HG03095 (cell line): ENCODE data around the gene RELCH.

ENCODE experiments used
- ATAC-seq: cut with Tn5 transposase; IDR thresholded peaks from one replicate; pipeline ENCODE4 v1.9.1; 2021; ENCODE audit warnings: moderate library complexity; ENCODE audit not compliant: unreplicated experiment

RELCH gene

DNA sequence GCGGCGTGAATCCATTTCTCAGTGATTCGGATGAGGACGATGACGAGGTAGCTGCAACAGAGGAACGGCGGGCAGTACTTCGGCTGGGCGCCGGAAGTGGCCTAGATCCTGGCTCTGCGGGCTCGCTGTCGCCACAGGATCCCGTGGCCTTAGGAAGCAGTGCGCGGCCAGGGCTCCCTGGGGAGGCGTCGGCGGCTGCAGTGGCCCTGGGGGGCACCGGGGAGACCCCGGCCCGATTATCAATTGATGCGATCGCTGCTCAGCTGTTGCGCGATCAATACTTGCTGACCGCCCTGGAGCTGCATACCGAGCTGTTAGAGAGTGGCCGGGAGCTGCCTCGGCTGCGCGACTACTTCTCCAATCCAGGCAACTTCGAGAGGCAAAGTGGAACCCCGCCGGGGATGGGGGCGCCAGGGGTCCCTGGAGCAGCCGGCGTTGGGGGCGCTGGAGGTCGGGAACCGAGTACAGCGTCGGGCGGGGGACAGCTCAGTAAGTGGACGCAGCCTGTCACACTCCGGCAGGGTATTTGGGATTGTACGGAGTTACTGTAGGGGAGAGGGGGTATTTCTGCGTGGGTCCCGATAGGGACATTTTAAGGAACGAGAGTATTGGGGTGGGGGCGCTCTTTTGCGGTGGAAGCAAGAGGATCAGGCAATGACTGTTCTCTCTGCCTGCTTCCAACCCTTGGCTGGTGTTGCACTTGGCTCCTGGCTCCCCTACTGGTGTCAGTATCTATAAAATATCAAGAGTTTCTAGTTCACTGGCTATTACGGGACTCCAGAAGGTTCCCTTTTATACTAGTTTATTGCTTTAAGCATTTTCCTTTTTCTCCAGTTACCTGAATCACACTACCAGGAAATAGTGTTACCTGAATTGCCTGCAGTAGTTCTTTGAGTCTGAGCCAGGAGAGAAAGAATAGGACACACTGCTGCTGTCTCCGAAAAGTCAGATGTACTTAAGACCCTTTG is 772 bp downstream of the RELCH start:
- no peak for ATAC-seq

DNA sequence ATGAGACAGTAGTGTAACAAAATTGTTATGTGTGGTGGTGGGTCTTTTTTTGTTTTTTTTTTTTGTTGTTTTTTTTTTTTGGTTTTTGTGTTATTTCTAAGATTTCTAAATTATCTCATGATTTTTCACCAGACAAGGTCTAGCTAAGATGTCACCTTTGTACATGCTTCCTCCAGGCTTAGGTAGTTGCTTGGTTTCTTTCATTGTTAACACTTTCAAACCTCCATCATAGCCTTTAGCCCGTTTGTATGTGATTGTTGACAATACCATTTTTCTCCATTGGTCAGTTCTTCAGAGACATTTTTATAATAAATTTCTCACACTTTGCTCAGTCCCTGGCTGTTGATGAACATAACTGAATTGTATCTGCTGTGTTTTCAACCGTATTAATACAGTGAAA is 2.2 kb downstream of the RELCH start:
- ATAC-seq = no peak

DNA sequence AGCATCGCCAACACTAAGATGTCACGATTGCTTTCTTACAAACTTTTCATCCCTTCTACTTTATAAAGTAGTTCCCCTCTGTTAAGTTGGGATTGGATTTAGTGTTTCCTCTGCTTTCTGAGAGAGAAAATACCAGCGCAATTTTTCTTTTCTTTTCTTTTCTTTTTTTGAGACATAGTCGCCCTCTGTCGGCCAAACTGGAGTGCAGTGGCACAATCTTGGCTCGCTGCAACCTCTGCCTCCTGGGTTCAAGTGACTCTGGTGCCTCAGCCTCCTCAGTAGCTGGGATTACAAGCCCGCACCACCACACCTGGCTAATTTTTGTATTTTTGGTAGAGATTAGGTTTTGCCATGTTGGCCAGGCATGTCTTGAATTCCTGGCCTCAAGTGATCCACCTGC is 9.0 kb downstream of the RELCH start:
- no peak for ATAC-seq

DNA sequence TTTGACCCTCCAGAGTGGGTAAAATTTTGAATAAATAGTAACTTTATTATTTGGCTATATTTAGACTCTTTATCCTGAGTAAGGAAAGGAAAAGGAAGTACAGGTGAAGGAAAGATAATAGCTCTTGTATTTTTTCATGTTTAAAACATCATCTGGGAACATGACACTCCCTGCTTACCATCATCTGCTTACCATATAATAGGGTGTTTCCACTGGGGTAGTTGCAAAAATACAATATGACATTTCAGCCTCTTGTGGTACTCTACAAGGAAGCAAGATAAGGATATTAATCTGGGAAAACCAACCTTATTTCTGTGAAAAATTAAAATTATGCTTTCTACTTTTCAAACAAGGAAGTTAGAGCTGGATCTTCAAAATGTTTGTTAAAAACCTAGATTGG is 9.9 kb downstream of the RELCH start:
- ATAC-seq = no peak

DNA sequence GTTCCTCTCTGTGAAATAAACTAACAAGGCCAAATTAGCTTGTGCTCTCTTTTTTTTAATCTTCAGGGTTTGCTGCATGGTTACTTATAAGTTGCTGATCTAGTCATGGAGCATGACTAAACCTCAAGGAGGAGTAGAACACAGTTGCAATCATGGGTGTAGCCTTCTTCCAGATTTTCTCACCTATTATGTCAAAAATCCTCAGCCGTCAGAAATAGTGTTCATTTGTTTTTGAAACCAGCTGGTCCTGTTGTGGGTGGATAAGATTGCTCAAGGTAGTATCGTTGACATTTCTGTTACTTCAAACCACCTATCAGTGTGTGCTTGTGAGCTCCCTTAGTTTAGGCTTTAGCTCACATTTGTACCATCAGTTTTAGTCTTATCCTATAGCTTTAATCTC is 11.2 kb downstream of the RELCH start:
- ATAC-seq = no peak

DNA sequence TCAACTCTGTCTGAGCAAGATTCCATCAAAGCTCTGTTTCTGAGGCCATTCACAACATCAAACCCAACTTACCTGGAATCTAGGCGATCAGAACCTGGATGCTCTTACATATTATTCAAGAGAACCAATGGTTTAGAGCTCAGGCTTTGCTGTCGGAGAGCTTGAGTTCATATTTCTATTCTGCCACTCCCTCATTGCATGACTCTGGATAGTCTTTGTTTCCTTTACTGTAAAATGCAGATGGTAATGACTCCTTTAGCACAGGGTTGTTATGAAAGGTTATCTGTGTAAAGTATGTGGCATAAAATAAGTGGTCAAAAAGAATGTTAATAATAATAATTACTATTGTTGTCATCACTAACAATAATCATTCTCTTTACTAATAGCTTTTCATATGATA is 12.6 kb downstream of the RELCH start:
- no peak for ATAC-seq

DNA sequence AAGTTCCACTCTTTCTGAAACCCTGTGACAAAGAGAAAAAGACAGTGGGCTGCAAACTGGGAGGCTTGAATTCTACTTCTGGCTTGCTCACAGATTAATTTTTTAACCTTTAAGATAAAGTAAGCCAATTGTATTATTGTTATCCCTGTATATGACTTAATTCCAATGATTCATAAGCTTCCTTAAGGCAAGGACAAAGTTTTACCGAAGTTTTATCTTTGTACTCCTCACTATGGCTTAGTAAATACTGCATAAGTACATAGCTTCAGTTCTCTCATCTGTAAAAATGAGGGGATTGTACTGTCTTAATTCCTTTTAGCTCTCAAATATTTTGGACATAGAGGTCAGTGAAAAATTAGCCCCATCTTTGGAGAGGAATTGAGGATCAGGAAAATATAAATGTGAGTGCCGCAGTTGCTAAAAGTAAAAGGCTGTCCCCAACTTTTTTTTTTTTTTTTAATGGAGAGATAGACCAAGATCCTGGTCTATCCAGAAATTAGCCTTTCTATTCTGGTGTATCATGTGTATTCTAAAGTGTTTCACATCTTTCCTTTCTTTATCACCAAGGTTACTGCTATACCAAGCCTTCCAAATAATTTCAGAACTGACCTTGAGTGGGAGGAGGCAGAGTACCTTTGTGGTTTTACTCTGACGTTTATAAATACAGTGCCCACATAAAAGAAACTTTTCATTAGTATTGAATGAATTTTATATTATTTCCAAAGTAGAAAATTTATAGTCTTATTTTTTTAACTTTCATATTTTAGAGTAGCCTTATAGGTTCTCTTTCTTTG is 13.3 kb downstream of the RELCH start:
- no peak for ATAC-seq

DNA sequence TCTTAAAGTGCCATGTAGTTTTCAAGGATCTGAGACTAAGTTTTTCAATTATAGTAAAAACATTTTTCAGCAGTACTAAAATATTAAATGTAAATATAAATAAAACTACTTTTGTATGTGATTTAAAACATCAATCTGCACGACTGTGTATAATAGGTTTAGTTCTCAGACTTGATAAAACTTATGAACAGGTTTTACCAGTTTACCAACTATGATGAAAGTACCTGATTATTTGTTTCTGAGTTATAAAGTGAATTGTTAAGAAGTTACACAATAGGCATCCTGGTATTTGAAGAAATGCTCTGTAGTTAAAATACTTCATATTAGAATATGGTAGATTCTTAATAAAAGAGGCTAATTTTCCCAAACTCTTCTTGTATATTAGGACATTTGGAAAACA is 14.8 kb downstream of the RELCH start:
- ATAC-seq = no peak

DNA sequence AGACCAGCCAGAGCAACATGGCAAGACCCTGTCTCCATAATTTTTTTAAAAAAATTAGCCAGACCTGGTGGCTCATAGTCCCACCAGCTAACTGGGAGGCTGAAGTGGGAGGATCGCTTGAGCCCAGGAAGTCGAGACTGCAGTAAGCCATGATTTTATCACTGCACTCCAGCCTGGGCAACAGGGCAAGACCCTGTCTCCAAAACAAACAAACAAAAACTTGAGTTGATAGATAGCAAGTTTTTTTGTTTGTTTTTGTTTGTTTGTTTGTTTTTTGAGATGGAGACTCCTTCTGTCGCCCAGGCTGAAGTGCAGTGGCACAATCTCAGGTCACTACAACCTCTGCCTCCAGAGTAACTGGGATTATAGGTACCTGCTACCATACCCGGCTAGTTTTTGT is 18.8 kb downstream of the RELCH start:
- no peak for ATAC-seq

DNA sequence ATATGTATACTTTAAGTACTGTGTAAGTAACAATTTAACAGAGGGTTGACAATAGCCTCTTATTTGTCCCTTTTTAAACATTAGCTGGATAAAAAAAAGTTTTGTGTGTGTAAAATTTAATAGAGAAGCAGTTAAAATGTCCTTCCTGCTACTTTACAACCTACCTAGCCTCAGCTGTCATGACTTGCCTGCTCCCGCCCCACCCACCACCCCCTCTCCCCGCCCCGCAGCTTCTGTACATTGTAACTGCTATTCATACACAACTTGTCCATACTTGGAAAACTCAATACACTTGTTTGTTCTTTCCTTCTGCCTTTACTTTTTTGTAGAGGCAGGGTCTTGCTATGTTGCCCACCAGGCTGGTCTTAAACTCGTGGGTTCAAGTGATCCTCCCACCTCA is 19.5 kb downstream of the RELCH start:
- no peak for ATAC-seq

DNA sequence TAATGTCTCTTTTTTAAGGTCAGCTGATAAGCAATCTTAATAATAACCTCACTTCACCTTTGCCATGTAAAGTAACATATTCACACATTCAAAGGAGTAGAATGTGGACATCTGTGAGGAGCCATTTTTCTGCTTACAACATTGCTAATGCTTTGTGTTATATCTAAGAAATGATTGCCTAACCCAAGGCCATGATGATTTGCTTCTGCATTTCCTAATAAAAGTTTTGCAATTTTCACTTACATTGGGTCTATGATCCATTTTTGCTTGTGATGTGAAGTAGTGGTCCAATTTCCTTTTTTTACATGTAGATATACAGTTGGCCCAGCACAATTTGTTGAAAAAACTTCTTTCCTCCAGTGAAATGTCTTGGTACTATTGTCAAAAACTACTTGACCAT is 22.0 kb downstream of the RELCH start:
- no peak for ATAC-seq

DNA sequence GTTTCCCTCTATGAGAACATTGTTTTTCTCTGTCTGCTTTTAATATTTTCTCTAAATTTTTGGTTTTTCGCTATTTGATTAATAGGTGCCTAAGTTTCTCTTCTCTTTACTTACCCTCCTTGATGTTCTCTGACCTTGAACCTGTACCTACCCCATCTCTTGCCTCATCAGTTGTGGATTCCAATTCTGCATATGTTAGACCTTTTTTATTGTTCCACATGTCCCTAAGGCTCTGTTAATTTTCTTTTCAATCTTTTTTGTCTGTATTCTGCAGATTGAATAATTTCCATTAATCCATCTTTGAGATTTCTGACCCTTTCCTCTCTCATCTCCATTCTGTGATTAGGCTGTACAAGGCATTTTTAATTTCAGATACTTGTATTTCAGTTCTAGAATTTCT is 23.1 kb downstream of the RELCH start:
- ATAC-seq = no peak

DNA sequence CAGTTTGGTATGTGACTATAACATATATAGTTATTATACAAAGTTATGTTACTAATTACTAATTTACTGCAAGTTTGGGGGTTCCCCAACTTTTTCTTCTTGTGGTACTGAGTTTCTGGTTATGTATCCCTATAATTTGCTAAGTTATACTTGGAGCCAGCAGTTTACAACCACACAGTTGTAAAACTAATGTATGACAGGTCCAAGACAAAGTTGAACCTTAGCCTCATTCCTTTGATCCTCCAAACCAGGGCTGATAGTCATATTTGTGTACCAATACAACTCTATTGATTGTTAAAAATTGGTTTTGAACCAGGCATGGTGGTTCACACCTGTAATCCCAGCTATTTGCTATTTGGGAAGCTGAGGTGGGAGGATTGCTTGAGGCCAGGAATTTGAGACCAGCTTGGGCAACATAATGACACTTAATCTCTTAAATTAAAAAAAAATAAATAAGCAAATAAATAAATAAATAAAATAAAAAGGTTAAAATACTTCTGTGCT is 24.3 kb downstream of the RELCH start:
- ATAC-seq = no peak

DNA sequence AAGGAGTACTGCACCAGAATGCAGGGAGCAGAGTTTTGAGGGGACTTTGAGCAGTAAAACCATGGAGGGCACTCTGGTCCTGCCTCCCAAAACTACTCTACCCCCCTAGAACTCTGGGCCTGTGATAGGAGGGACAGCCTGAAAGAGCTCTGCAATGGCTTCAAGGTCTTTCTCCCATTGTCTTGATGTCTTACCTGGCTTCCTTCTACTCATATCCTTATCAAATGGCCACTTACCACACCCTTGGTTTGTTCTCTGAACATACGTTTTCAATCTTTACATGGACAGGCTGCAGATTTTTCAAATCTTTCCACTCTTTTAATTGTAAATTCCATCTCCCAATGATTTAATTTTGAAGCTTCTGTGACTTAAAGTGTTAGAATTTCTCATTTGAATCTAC is 27.7 kb downstream of the RELCH start:
- no peak for ATAC-seq

DNA sequence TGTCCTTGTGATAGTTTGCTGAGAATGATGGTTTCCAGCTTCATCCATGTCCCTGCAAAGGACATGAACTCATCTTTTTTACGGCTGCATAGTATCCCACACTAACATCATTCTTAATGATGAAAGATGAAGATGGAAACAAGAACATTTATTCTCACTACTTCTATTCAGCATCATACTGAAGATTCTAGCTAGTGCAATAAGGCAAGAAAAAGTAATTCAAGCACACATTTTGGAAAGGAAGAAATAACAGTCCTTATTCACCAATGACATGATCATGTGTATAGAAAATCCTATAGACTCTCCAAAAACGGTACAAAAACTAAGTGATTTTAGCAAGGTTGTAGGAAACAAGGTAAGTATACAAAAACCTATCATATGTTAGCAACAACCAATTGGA is 37.2 kb downstream of the RELCH start:
- no peak for ATAC-seq

DNA sequence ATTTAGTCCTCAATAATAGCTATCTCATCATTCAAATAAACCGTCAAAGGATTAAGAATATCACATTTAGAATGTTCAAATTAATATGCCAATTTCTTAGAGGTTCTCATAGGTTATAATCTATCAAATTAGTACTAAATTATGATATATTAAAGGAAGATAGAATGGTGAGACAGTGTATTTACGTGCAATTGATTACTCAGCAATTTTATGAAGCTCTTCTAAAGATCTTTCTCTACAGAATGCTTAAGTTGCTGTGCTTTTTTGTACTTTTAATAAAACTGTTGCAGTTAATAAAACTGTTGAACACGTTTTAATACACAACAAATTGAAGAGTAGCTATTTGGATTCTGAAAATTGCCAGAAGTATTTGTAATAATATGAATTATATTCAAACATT is 39.0 kb downstream of the RELCH start:
- no peak for ATAC-seq

DNA sequence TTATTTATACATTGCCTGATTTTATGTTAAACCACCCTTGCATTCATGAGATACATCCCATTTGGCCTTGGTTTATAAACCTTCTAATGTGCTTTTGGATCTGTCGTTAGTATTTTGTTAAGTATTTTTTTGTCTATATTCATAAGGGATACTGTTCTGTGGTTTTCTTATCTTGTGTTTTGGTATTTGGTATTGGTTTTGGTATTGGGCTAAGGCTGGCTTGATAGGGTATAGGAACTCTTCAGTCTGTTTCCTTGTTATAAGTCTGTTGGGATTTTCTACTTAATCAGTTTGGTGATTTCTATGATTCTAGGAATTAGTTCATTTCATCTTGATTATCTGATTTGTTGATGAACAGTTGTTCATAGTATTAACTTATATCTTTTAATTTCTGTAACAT is 49.2 kb downstream of the RELCH start:
- ATAC-seq = no peak

DNA sequence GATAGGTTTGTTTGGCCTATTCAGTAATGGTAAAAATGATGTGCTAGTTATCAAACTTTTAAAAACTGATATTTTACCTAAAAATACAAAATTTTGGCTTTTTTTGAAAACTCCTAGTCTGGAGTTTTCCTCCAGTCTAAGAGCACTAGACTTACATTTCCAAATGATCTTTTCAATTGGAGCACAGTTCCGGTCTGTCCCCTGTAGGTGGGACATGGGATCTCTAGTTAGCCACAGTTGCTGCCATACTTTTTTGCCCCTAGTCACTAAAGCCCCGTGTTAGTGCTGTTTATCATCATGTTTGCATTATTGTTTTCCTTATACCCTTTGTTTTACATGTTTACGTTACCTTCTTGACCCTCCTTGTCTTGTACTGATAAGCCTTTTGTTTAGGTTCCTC is 52.4 kb downstream of the RELCH start:
- ATAC-seq = no peak

DNA sequence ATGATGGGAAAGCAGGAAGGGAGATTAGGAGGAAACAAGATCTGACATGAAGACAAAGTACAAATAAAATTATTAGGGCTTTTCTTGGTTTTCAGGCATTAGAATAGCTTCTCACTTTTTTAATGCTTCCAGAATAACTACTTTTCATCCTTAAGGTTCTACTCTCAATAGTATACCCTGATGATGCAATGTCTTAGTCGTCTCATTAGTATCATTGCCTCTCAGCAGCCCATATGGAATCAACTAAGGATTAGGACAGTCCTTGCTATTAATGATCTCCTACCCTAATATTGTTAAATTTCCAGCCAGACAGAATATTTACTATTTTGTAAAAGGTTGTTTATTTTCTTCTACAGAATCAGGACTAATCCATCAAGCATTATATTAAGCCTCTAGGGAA is 55.9 kb downstream of the RELCH start:
- no peak for ATAC-seq

DNA sequence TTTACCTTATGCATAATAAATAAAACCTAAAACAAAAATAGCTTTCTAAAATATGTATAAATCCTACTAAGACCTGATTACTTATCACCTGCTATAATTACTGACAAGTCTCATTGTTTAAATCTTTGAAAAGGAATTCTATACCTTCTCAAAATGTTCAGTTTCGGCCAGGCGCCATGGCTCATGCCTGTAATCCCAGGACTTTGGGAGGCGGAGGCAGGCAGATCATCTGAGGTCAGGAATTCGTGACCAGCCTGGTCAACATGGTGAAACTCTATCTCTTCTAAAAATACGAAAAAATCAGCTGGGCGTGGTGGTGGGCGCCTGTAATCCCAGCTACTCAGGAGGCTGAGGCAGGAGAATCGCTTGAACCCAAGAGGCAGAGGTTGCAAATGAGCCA is 58.1 kb downstream of the RELCH start:
- no peak for ATAC-seq

DNA sequence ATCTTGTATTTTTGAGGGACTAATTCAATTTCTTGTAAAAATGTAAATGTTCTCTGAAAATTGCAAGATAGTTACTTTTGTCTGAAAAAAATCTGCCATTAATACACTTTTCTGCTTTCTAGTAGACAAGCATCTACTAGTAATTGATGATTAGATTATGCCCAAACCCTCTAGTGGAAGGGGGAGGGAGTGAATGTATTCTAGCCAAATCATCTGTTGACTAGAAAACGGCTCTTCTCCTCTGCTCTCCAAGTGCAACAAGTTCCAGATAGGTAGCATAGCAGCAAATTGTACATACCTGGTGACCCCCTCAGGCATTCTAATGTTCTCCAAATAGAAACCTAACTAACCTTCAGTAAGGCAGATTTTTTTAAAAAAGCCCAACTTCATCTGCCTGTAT is 58.6 kb downstream of the RELCH start:
- ATAC-seq = no peak

DNA sequence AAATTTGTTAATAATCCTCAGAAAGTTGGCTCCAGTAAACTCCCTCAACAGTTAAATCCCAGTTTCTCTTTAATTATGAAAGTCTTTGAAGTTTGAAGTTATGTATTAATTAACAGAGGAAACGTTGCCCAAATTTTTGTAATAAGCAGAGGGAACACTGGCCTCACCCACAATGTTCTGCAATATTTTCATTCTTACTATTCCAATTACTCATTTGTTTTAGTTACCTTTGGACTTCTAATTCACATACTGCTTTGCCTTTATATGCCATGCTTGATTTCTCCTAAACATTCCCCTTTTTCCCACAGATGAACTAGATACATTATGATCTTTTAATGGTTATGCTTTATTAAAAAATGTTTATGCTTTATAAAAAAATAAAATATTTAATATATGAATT is 61.3 kb downstream of the RELCH start:
- ATAC-seq = no peak
